ENCODE data around the gene EXOC4.

- TF ChIP-seq CTCF (conservative IDR thresholded peaks at IDR 0.05) = no peak
- TF ChIP-seq ZFX (IDR thresholded peaks at IDR 0.05) = no peak
These were observed 48.6 kb downstream of the EXOC4 start for GRCh38 chr7:133301444-133301843.
